SK-N-SH treated with all-trans-retinoic acid at 6 μM for 48 hours (cell line): ENCODE data around the gene DAGLA.

Source experiments
- ATAC-seq: fragments of 200-7000 bp; cut with Tn5 transposase; 3 replicates; pipeline ENCODE4 v1.9.1; 2020; ENCODE audit warnings: mild to moderate bottlenecking, moderate library complexity
- ARNTL ChIP-seq: fragments of 450-650 bp; formaldehyde crosslinking; IDR thresholded peaks from 2 replicates; pipeline ENCODE4 v1.5.0; 2020; ENCODE audit warnings: low read depth, mild to moderate bottlenecking, moderate library complexity, borderline replicate concordance
- BACH2 ChIP-seq: fragments of 250-450 bp; sonication (Bioruptor Pico); IDR thresholded peaks from 2 replicates; pipeline ENCODE4 v1.9.0; 2021; ENCODE audit warnings: mild to moderate bottlenecking, borderline replicate concordance
- ESRRG ChIP-seq: fragments of 250-450 bp; sonication (Bioruptor Pico); IDR thresholded peaks from 2 replicates; pipeline ENCODE4 v1.6.1; 2021; ENCODE audit warnings: mild to moderate bottlenecking
- GLIS3 ChIP-seq: fragments of 250-450 bp; sonication (Bioruptor Pico); IDR thresholded peaks from 2 replicates; pipeline ENCODE4 v1.5.0; 2020; ENCODE audit warnings: mild to moderate bottlenecking, moderate library complexity
- OSR1 ChIP-seq: fragments of 250-450 bp; sonication (Bioruptor Pico); IDR thresholded peaks from 2 replicates; pipeline ENCODE4 v1.8.0; 2022; ENCODE audit warnings: moderate library complexity, mild to moderate bottlenecking, inconsistent platforms
- POU6F1 ChIP-seq: fragments of 250-450 bp; sonication (Bioruptor Pico); IDR thresholded peaks from 2 replicates; pipeline ENCODE4 v1.8.0; 2021; ENCODE audit warnings: low read depth, mild to moderate bottlenecking, moderate library complexity, borderline replicate concordance
- TSHZ2 ChIP-seq: fragments of 250-450 bp; sonication (Bioruptor Pico); IDR thresholded peaks from 2 replicates; pipeline ENCODE4 v1.5.0; 2020; ENCODE audit warnings: mild to moderate bottlenecking, moderate library complexity
- ZFP3 ChIP-seq: fragments of 250-450 bp; sonication (Bioruptor Pico); IDR thresholded peaks from 2 replicates; pipeline ENCODE4 v1.5.0; 2020; ENCODE audit warnings: mild to moderate bottlenecking, moderate library complexity
- ZFP30 ChIP-seq: fragments of 450-650 bp; formaldehyde crosslinking; IDR thresholded peaks from 2 replicates; pipeline ENCODE4 v1.5.0; 2022; ENCODE audit warnings: mild to moderate bottlenecking, moderate library complexity
- ZNF565 ChIP-seq: fragments of 450-650 bp; formaldehyde crosslinking; conservative IDR thresholded peaks from 2 replicates; pipeline ENCODE4 v1.5.0; 2020; ENCODE audit warnings: low read depth, mild to moderate bottlenecking, moderate library complexity
- ZNF70 ChIP-seq: fragments of 450-650 bp; formaldehyde crosslinking; IDR thresholded peaks from 2 replicates; pipeline ENCODE4 v1.5.0; 2020; ENCODE audit warnings: mild to moderate bottlenecking, moderate library complexity
- ZNF8 ChIP-seq: fragments of 450-650 bp; formaldehyde crosslinking; IDR thresholded peaks from 2 replicates; pipeline ENCODE4 v1.5.0; 2020; ENCODE audit warnings: mild to moderate bottlenecking, moderate library complexity

Gene DAGLA

GRCh38 chr11:61795459-61795858, 115.3 kb downstream of the DAGLA start:
- TF ChIP-seq TSHZ2 (CRISPR knock-in tag), result no peak
- no peak for TF ChIP-seq ZFP30 (CRISPR knock-in tag)
- no peak for TF ChIP-seq ZNF565 (CRISPR knock-in tag)
- no peak for TF ChIP-seq BACH2 (CRISPR knock-in tag)
- TF ChIP-seq ZNF70, result no peak
- no peak for TF ChIP-seq POU6F1 (CRISPR knock-in tag)
- no peak for TF ChIP-seq ZFP3 (CRISPR knock-in tag)
- TF ChIP-seq ZNF8 (CRISPR knock-in tag), result no peak
- no peak for TF ChIP-seq GLIS3 (CRISPR knock-in tag)
- no peak for TF ChIP-seq ARNTL (CRISPR knock-in tag)
- TF ChIP-seq ESRRG, result no peak
- no peak for ATAC-seq

- ATAC-seq, result no peak
- TF ChIP-seq OSR1 (no peak), GLIS3 (CRISPR knock-in tag) (no peak)
These were observed 115.8 kb downstream of the DAGLA start for GRCh38 chr11:61795876-61796526.
